ENCODE results near the gene AKAP13.

DNA sequence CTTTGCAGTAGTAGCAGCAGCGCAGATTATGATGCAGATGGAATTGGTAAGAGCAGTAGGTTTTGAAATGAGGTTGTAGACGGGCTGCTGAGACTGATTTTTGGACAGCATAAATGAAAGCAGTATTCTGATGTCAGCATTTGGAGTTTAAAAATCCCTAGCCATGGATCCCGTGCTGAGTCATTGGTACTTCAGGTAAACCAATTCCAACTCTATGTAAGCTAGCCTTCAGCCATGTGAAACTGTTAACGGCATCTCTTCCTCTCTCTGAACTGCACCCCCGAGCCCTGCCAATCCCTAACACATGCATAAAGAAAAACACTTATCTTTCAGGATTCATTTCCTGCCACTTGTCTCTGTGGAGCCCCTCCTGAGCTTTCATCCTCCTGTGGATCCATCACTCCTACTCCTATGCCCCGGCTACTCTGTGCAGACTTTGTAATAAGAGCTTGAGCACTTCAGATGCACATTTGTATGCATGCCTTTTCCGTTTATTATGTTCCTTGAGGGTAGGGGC is 119.0 kb downstream of the AKAP13 start:
- TF ChIP-seq, protein P1, sequence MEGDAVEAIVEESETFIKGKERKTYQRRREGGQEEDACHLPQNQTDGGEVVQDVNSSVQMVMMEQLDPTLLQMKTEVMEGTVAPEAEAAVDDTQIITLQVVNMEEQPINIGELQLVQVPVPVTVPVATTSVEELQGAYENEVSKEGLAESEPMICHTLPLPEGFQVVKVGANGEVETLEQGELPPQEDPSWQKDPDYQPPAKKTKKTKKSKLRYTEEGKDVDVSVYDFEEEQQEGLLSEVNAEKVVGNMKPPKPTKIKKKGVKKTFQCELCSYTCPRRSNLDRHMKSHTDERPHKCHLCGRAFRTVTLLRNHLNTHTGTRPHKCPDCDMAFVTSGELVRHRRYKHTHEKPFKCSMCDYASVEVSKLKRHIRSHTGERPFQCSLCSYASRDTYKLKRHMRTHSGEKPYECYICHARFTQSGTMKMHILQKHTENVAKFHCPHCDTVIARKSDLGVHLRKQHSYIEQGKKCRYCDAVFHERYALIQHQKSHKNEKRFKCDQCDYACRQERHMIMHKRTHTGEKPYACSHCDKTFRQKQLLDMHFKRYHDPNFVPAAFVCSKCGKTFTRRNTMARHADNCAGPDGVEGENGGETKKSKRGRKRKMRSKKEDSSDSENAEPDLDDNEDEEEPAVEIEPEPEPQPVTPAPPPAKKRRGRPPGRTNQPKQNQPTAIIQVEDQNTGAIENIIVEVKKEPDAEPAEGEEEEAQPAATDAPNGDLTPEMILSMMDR (IDR thresholded peaks at IDR 0.05; ENCODE audit: low read depth, low read length), result no peak
- no peak for TF ChIP-seq EZH2phosphoT487 (IDR thresholded peaks at IDR 0.05; ENCODE audit: low read depth)

Data from OCI-LY3 (cell line).